ENCODE data around the gene PCSK7. TPM values are rescaled to one million over a fixed set of nuclear protein-coding genes. Genes with fewer than 3 reads are reported as not detected.
A peak's percentile ranks its signal among the peaks of the same experiment; 100 is the strongest.

PCSK7 gene
- total and polyA plus RNA-seq, 10 of the 15 experiments (the other 5 are each of a cell fraction or from before 2014, with no cell fraction given): 5.5 to 81.5 (median 51.6) TPM

DNA sequence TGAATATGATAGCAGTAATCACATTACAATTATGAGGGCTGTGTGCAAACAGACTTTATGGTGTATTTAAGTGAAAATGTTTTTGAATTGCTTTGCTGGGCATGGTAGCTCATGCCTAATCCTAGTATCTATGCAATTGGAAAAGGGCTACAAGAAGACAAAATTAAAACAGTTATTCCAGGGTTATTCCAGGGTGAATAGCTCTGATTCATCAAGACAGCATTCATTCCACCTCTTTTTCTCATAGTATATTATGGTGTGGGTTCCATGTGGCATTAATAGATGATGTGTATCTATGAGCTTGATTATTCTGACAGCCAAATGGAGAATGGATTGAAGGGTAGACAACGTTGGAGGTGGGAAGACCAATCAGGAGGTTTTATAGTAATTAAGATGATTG, 65.4 kb downstream of the PCSK7 start:
- DNase-seq (ENCODE audit: low read depth, low spot score) (no peak), FAIRE-seq (no peak), ATAC-seq (no peak)
- Histone ChIP-seq H4K20me1 (ENCODE audit: control insufficient read depth, insufficient read depth) (no peaks in the 10 kb centered on the region), H2AFZ (ENCODE audit: control insufficient read depth, low read depth, low read length) (no peak overlapping the region), H3K4me3 (no peak overlapping the region), H3K27ac (ENCODE audit: control insufficient read depth, insufficient read depth) (no peak overlapping the region), H3K4me2 (ENCODE audit: control insufficient read depth, insufficient read depth) (no peak overlapping the region), H3K27me3 (replicated peaks in 1 of 2; ENCODE audit: control insufficient read depth in 2 of 2, insufficient read depth in 2 of 2, low read length in 1 of 2) (no peaks in the 10 kb centered on the region), H3K36me3 (ENCODE audit: control insufficient read depth in 2 of 2, insufficient read depth in 2 of 2, low read length in 1 of 2) (peaks cover 6 to 24% of the 10 kb centered on the region in 2 experiments), H3K79me2 (ENCODE audit: control insufficient read depth, insufficient read depth, low read length) (no peaks in the 10 kb centered on the region), H3K9me3 (replicated peaks; ENCODE audit: control insufficient read depth, insufficient read depth, low read length) (no peaks in the 10 kb centered on the region), H3K4me1 (ENCODE audit: control insufficient read depth, insufficient read depth, low read length) (no peaks in the 10 kb centered on the region), H3K9ac (ENCODE audit: control insufficient read depth, insufficient read depth, low read length) (no peak overlapping the region)
- POLR2A ChIA-PET: interaction anchor here (1.1 to 1.2 kb wide), 2 partner anchors 11 to 21 kb away, joined by 3 read pairs; no protein-coding TSS in a partner anchor
- TF ChIP-seq NR2F1 (conservative IDR thresholded peaks at IDR 0.05) (no peak), MYB (IDR thresholded peaks at IDR 0.05; ENCODE audit: borderline replicate concordance, low read depth, low read length) (no peak), FOXK2 (IDR thresholded peaks at IDR 0.05) (no peak)
- CTCF ChIA-PET: interaction anchor here (0.5 to 1.2 kb wide), 4 partner anchors 14 to 797 kb away, joined by 3 to 5 read pairs (median 4); partner anchors contain the start of gene APOA5
- in situ Hi-C loops (cut with MboI) (no loop called here), intact Hi-C loops (cut with micrococcal nuclease; ENCODE audit: unreplicated experiment) (no loop called here)
- SMC1A ChIA-PET (ENCODE audit: uncharacterized antibody, unreplicated experiment): interaction anchor here (1.0 to 1.7 kb wide), 5 partner anchors 9 to 521 kb away, joined by 3 to 6 read pairs (median 4); partner anchors contain the start of gene SIDT2
- no TSS peak for BruUV-seq (replicated peaks)
- RAD21 ChIA-PET (ENCODE audit: unreplicated experiment): no interaction called here
- WGBS (ENCODE audit: insufficient coverage, insufficient replicate concordance, low lambda C conversion rate, missing lambda C conversion rate): 100% methylated on average over 1 of the region's 1 CpG

DNA sequence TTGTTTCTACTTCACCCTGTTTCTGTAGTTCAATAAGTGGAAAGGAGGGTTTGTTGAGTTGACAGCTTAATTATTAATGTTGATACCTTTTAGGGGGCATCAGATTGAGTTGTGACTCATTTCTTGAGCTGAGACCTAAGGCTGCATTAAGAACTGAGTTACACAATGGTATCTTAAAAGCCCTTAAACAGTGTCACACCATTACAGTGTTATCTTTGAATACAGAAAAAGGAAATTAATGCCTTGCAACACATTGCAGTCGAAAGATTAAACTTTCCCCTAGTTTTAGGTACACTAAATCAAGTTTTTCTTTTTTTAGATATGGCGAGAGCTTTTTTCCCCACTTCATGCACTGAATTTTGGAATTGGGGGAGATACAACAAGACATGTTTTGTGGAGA, 71.0 kb downstream of the PCSK7 start:
- peak; percentile 81 for ATAC-seq
- peaks cover 23% of the 10 kb centered on the region for H3K79me2 ChIP-seq (ENCODE audit: control insufficient read depth, insufficient read depth, low read length)
- no peak overlapping the region for H3K9ac ChIP-seq (ENCODE audit: control insufficient read depth, insufficient read depth, low read length)
- peaks cover 2 to 18% of the 10 kb centered on the region in 2 experiments for H3K36me3 ChIP-seq (ENCODE audit: control insufficient read depth in 2 of 2, insufficient read depth in 2 of 2, low read length in 1 of 2)
- ChIA-PET CTCF (interaction anchor here (1.4 to 5.2 kb wide), 5 partner anchors 12 to 281 kb away, joined by 4 to 47 read pairs (median 8); partner anchors contain the start of gene SIDT2), RAD21 (ENCODE audit: unreplicated experiment) (interaction anchor here (0.9 to 2.7 kb wide), 5 partner anchors 11 to 18 kb away, joined by 4 to 14 read pairs (median 7); partner anchors contain the start of genes PAFAH1B2 and SIDT2), SMC1A (ENCODE audit: uncharacterized antibody, unreplicated experiment) (interaction anchor here (0.6 to 7.0 kb wide), 8 partner anchors 9 to 65 kb away, joined by 3 to 55 read pairs (median 8); partner anchors contain the start of genes PAFAH1B2 and SIDT2), POLR2A (interaction anchor here (0.6 to 2.2 kb wide), 10 partner anchors 9 to 316 kb away, joined by 3 to 14 read pairs (median 4); partner anchors contain the start of genes PAFAH1B2, PCSK7 and SIDT2)
- H3K27me3 ChIP-seq (replicated peaks in 1 of 2; ENCODE audit: control insufficient read depth in 2 of 2, insufficient read depth in 2 of 2, low read length in 1 of 2): no peaks in the 10 kb centered on the region
- H3K4me2 ChIP-seq (ENCODE audit: control insufficient read depth, insufficient read depth): no peak overlapping the region
- no peak overlapping the region for H3K4me3 ChIP-seq
- no peak for FAIRE-seq
- H2AFZ ChIP-seq (ENCODE audit: control insufficient read depth, low read depth, low read length): no peak overlapping the region
- no peak for DNase-seq (ENCODE audit: low read depth, low spot score)
- 30% methylated on average over 2 of the region's 2 CpGs for WGBS (ENCODE audit: insufficient coverage, insufficient replicate concordance, low lambda C conversion rate, missing lambda C conversion rate)
- TF ChIP-seq FOXK2 (IDR thresholded peaks at IDR 0.05) (no peak), FOXM1 (IDR thresholded peaks at IDR 0.05; ENCODE audit: low read depth, low read length) (no peak), RCOR1 (conservative IDR thresholded peaks at IDR 0.05; ENCODE audit: low read depth, low read length) (no peak), EGR1 (IDR thresholded peaks at IDR 0.05; ENCODE audit: borderline replicate concordance in 1 of 2, low read depth in 2 of 2, low read length in 2 of 2) (no peak), MYC (IDR thresholded peaks at IDR 0.05; ENCODE audit: insufficient read depth, insufficient read length, insufficient replicate concordance, low read length, severe bottlenecking) (no peak), SPI1 (IDR thresholded peaks at IDR 0.05; ENCODE audit: borderline replicate concordance, insufficient read depth, low read depth, low read length) (no peak), MTA2 (IDR thresholded peaks at IDR 0.05; ENCODE audit: low read depth) (no peak; the same call in 1 of the 2 replicates), TBL1XR1 (IDR thresholded peaks at IDR 0.05; ENCODE audit: low read depth, low read length) (no peak)
- TF ChIP-seq, protein P1, sequence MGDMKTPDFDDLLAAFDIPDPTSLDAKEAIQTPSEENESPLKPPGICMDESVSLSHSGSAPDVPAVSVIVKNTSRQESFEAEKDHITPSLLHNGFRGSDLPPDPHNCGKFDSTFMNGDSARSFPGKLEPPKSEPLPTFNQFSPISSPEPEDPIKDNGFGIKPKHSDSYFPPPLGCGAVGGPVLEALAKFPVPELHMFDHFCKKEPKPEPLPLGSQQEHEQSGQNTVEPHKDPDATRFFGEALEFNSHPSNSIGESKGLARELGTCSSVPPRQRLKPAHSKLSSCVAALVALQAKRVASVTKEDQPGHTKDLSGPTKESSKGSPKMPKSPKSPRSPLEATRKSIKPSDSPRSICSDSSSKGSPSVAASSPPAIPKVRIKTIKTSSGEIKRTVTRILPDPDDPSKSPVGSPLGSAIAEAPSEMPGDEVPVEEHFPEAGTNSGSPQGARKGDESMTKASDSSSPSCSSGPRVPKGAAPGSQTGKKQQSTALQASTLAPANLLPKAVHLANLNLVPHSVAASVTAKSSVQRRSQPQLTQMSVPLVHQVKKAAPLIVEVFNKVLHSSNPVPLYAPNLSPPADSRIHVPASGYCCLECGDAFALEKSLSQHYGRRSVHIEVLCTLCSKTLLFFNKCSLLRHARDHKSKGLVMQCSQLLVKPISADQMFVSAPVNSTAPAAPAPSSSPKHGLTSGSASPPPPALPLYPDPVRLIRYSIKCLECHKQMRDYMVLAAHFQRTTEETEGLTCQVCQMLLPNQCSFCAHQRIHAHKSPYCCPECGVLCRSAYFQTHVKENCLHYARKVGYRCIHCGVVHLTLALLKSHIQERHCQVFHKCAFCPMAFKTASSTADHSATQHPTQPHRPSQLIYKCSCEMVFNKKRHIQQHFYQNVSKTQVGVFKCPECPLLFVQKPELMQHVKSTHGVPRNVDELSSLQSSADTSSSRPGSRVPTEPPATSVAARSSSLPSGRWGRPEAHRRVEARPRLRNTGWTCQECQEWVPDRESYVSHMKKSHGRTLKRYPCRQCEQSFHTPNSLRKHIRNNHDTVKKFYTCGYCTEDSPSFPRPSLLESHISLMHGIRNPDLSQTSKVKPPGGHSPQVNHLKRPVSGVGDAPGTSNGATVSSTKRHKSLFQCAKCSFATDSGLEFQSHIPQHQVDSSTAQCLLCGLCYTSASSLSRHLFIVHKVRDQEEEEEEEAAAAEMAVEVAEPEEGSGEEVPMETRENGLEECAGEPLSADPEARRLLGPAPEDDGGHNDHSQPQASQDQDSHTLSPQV (IDR thresholded peaks at IDR 0.05): no peak
- no TSS peak for BruUV-seq (replicated peaks)
- H3K27ac ChIP-seq (ENCODE audit: control insufficient read depth, insufficient read depth): 0 out of 2 replicates have a peak overlapping the region, but pooled peaks have one; percentile 11
- in situ Hi-C loops (cut with MboI) (no loop called here), intact Hi-C loops (cut with micrococcal nuclease; ENCODE audit: unreplicated experiment) (no loop called here)
- no peaks in the 10 kb centered on the region for H3K9me3 ChIP-seq (replicated peaks; ENCODE audit: control insufficient read depth, insufficient read depth, low read length)
- peaks cover 13% of the 10 kb centered on the region for H3K4me1 ChIP-seq (ENCODE audit: control insufficient read depth, insufficient read depth, low read length)
- no peaks in the 10 kb centered on the region for H4K20me1 ChIP-seq (ENCODE audit: control insufficient read depth, insufficient read depth)

Measured in GM12878 (cell line).